Uterus (tissue), 4 donors: Measurements from ENCODE around the gene TLE1. TPM values are rescaled to one million over a fixed set of nuclear protein-coding genes. Genes with fewer than 3 reads are reported as not detected.

Experiments
- DNase-seq, 2 donors: peaks; one replicate each; pipeline ENCODE4 v3.0.0-alpha.2; 2019 to 2020
- H3K27ac ChIP-seq, 2 donors: fragments of 200-600 bp; sonication (generic); 1 replicate in 1 of 2; 2 replicates in 1 of 2; pipeline ENCODE4 v1.5.1; 2016 to 2018
- H3K27me3 ChIP-seq, 2 donors: fragments of 200-600 bp; sonication (generic); one replicate each; pipeline ENCODE4 v1.5.1; 2018 to 2019; ENCODE audit warnings: control low read depth in 1 of 2
- H3K36me3 ChIP-seq, 2 donors: fragments of 200-600 bp; sonication (generic); one replicate each; pipeline ENCODE4 v1.5.1; 2019; ENCODE audit warnings: control low read depth in 1 of 2
- H3K4me1 ChIP-seq, 2 donors: fragments of 200-600 bp; sonication (generic); one replicate each; pipeline ENCODE4 v1.5.1; 2018 to 2019; ENCODE audit warnings: control low read depth in 1 of 2
- H3K4me3 ChIP-seq, 2 donors: fragments of 200-600 bp; sonication (generic); 1 replicate in 1 of 2; 2 replicates in 1 of 2; pipeline ENCODE4 v1.5.1; 2018 to 2019; ENCODE audit warnings: mild to moderate bottlenecking in 1 of 2
- H3K9me3 ChIP-seq, 2 donors: fragments of 200-600 bp; sonication (generic); one replicate each; pipeline ENCODE4 v1.5.1; 2019; ENCODE audit warnings: control low read depth in 1 of 2
- POLR2A ChIP-seq, 2 donors: fragments of 450-650 bp; IDR thresholded peaks; one replicate each; pipeline ENCODE4 v1.6.1; 2016; ENCODE audit warnings: antibody characterized with exemption in 2 of 2, mild to moderate bottlenecking in 1 of 2, moderate library complexity in 1 of 2
- intact Hi-C: fragments of 100-400 bp; cut with DNase I; formaldehyde crosslinking; loops from one replicate; pipeline ENCODE4 v1.15.1; 2023; ENCODE audit warnings: low total_unique reads
- total RNA-seq, 4 donors: library from RNA; depleted of rRNA in 3 of 4; stranded (reverse); fragments of >200 nt in 3 of 4; gene quantifications; one replicate each; pipeline versions ENCODE4 v1.1.0 to v1.2.4, GENCODE V29; 2014 to 2023
- TF ChIP-seq, protein P1 (sequence below), 4 experiments: fragments of 200-600 bp in 2 of 4; fragments of 450-650 bp in 2 of 4; sonication (generic) in 2 of 4; IDR thresholded peaks; one replicate each; pipeline ENCODE4 v1.5.1; 2016 to 2019; ENCODE audit warnings: antibody characterized with exemption in 4 of 4, mild to moderate bottlenecking in 2 of 4, moderate library complexity in 1 of 4
- donor health status: DM: yes; HTN: yes; CAD: no.

The TLE1 gene
- total RNA-seq, 4 donors from 2014 or later, result 31.0 to 124 (median 62.6) TPM

DNA sequence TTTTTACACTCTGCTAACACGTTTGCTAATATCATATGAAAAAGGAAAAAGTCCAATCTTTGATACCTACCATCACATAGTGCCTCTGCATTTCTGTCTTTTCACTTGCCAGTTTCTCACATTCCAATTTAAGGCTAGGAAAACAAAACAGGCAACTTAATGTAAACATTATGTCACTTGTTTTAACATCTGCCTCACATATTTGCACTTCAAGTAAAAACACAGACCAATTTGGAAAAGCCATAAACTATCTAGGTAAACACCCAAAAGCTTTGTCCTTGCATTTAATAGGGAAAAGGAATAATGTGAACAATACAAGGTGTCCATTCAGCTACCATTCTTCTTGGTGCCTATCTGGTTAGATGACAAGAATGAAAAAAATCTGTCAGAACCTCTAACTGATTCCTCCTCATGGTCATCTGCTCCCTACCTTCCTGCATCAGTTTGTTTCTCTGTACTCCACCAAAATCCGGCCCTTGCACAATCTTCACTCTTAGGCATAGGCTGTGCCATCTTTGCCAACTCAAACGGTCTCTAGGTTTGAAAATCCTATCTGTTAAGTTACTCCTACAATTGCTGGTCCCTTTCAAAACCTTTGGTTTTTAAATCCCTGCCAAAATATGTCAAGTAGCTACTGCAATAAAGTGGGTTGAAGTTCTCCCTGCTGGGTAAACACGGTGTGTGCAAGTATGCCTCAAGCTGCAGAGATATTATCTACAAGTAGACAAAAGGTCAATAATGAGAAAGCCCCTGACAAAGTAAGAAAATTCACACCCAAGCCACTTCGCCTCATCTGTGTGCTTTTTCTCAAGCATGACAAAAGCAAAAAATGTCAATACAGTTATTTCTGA lies 3.4 kb downstream of the TLE1 start:
- H3K9me3 ChIP-seq, result no peaks in the 10 kb centered on the region
- H3K4me3 ChIP-seq, result peak overlapping the region; percentile 81 to 94
- TF ChIP-seq, protein P1, sequence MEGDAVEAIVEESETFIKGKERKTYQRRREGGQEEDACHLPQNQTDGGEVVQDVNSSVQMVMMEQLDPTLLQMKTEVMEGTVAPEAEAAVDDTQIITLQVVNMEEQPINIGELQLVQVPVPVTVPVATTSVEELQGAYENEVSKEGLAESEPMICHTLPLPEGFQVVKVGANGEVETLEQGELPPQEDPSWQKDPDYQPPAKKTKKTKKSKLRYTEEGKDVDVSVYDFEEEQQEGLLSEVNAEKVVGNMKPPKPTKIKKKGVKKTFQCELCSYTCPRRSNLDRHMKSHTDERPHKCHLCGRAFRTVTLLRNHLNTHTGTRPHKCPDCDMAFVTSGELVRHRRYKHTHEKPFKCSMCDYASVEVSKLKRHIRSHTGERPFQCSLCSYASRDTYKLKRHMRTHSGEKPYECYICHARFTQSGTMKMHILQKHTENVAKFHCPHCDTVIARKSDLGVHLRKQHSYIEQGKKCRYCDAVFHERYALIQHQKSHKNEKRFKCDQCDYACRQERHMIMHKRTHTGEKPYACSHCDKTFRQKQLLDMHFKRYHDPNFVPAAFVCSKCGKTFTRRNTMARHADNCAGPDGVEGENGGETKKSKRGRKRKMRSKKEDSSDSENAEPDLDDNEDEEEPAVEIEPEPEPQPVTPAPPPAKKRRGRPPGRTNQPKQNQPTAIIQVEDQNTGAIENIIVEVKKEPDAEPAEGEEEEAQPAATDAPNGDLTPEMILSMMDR (IDR thresholded peaks at IDR 0.05), result peak in 1 of 4 experiments; percentile 11
- no peak for TF ChIP-seq POLR2A (IDR thresholded peaks at IDR 0.05)
- H3K4me1 ChIP-seq, result no peaks in the 10 kb centered on the region
- intact Hi-C loops, result no loop called here
- H3K36me3 ChIP-seq, result no peaks in the 10 kb centered on the region
- H3K27me3 ChIP-seq, result no peaks in the 10 kb centered on the region
- DNase-seq, result no peak
- peak overlapping the region; percentile 89 to 93 for H3K27ac ChIP-seq

DNA sequence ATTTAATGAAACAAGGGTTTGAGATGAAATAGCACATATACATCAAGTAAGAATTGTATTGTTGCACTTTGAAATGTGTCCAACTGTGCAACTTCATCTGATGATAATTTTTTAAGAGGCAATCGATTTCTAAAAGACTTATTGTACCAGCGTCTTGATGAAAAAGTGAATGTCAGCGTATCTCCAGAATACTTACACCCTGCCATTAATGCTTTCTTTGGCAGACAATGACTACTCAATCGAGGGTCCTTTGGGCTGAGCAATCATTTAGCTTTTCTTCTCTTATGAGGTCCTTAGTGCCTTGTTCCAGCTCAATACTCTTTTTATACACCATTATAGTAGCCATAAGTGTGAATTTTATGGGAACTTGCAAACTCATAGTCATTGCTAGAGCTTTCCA lies 4.7 kb downstream of the TLE1 start:
- Histone ChIP-seq H3K9me3 (no peaks in the 10 kb centered on the region), H3K36me3 (no peaks in the 10 kb centered on the region), H3K4me1 (peaks cover 0 to under 1% of the 10 kb centered on the region in 2 donors), H3K27me3 (no peaks in the 10 kb centered on the region), H3K4me3 (no peak overlapping the region), H3K27ac (no peak overlapping the region)
- no peak for TF ChIP-seq POLR2A (IDR thresholded peaks at IDR 0.05)
- TF ChIP-seq, protein P1 (IDR thresholded peaks at IDR 0.05), result no peak
- intact Hi-C loops, result no loop called here
- DNase-seq, result no peak

DNA sequence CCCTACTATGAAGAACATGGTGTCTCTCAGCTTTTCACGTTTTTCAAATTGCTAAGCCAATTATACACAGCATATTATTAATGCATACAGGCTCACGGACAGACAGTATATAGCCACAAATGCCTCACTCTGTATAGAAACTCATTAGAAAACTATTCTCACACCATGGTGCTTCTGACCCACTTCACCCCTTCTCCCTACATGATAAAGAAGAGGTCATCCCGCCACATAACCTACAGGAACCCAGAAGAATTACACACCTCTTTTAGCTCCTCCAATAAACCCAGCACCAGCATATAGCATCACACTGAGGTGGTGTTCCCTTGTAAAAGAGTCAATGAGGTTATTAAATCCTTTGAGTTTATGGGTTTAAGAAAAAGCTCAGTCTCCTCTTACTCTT lies 5.6 kb downstream of the TLE1 start:
- H3K9me3 ChIP-seq, result no peaks in the 10 kb centered on the region
- intact Hi-C loops, result no loop called here
- DNase-seq, result no peak
- TF ChIP-seq, protein P1 (IDR thresholded peaks at IDR 0.05), result no peak
- TF ChIP-seq POLR2A (IDR thresholded peaks at IDR 0.05), result no peak
- H3K4me3 ChIP-seq, result peak overlapping the region; percentile 2 to 4
- no peaks in the 10 kb centered on the region for H3K36me3 ChIP-seq
- H3K27ac ChIP-seq, result no peak overlapping the region
- H3K27me3 ChIP-seq, result no peaks in the 10 kb centered on the region
- peaks cover 0 to 7% of the 10 kb centered on the region in 2 donors for H3K4me1 ChIP-seq

DNA sequence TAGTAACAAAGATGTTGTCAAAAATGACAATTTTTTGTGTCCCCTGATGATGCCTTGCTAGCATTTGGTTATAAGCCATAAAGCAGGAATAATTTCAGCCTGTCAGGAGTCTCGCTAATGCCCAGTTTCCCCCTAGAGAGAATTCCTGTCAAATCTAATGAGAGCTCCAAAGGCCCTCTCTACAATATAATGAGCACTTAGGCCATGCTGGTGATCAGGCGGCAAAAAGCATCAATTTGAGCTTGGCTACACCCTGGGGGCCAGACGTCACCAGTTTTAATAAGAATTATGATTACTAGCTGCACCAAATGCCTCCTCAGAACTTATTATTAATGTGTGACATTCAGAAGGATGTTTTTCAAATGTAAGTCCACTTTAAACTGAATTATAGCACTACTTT lies 6.1 kb downstream of the TLE1 start:
- Histone ChIP-seq H3K4me1 (peaks cover 0 to 7% of the 10 kb centered on the region in 2 donors), H3K9me3 (no peaks in the 10 kb centered on the region), H3K4me3 (peak overlapping the region; percentile 2 to 4), H3K27me3 (no peaks in the 10 kb centered on the region), H3K27ac (peak overlapping the region; percentile 15 to 33), H3K36me3 (no peaks in the 10 kb centered on the region)
- intact Hi-C loops, result no loop called here
- no peak for DNase-seq
- TF ChIP-seq POLR2A (IDR thresholded peaks at IDR 0.05), result no peak
- TF ChIP-seq, protein P1 (IDR thresholded peaks at IDR 0.05), result no peak

DNA sequence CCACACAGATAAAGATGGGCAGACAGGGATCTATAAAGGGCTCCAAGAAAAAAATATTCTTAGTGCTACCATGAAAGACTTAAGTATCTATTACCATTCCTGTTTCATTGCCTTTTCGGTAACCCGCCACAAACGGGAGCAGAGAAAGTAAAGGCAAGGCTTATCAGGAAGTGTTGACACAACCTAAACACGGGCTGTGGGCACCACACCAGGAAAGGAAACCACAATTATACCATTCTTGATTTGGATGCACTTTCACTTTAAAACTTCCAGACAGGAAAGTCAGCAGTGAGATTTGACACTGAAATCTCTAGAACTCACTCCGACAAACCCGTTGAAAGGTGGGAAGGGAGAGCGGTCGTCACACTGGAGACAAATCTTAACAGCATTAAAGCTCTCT lies 6.5 kb downstream of the TLE1 start:
- intact Hi-C loops, result no loop called here
- Histone ChIP-seq H3K4me3 (peak overlapping the region; percentile 2 to 4), H3K4me1 (peaks cover 0 to 7% of the 10 kb centered on the region in 2 donors), H3K9me3 (no peaks in the 10 kb centered on the region), H3K27ac (peak overlapping the region; percentile 15 to 33), H3K27me3 (no peaks in the 10 kb centered on the region), H3K36me3 (no peaks in the 10 kb centered on the region)
- DNase-seq, result no peak
- TF ChIP-seq POLR2A (IDR thresholded peaks at IDR 0.05), result no peak
- TF ChIP-seq, protein P1 (IDR thresholded peaks at IDR 0.05), result no peak
